ENCODE data around the gene ABR.
"Not testable (repeated sequence)": the region's sequence is repeated elsewhere in the genome, so short reads cannot be mapped to it uniquely, and the experiment has no call there.

ABR gene

DNA sequence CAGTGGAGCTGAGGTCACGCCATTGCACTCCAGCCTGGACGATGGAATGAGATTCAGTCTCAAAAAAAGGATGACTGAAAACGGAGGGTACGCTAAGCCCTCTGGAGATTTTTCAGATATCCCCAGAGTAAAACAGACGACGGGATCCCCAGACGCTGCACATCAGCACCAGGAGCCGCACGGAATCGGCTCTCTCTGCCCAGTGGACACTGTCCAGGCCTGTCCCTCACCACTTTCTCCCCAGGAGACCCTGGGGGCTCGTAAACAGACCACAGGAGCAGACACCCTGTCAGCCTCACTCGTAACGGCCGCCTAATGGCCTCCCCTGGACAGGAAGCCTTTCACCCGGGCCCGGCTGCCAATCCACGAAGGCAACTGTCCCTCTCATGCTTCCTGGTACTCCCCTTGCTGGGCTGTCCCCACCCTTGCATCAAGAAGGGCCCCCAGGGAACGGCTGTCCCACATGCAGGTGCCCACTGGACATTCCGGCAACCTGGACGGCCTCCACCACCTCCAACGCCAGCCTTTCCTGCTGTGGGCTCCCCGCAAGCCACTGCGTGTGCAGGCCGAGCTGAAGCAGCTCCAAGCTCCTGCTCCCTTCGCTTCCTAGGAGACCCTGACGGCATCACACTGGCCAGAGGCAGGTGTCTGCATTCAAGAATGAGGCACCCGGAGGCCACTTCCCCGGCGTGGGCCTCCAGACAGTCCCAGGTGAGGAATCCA, 108.5 kb downstream of the ABR start:
- DNase-seq (ENCODE audit: low read depth), result no peak

DNA sequence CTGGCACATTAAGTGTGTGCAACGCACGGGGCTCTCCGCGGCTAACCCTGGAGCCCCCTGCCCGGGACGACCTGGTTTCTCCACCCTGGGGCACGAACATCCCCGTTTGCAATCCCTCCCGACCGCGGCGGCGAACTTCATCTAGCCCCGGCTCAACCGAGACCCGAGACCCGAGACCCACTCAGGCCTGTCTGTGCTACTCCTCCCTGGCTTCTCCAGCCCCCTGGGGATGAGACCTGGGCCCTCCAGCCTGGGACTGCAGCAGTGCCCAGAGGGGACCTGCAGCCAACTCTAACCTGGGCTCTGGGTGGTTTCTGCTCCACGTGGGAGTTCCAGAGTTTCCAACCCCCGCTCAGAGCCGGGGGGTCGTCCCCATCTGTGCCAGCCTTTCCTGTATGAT, 109.4 kb downstream of the ABR start:
- no peak for DNase-seq (ENCODE audit: low read depth)

DNA sequence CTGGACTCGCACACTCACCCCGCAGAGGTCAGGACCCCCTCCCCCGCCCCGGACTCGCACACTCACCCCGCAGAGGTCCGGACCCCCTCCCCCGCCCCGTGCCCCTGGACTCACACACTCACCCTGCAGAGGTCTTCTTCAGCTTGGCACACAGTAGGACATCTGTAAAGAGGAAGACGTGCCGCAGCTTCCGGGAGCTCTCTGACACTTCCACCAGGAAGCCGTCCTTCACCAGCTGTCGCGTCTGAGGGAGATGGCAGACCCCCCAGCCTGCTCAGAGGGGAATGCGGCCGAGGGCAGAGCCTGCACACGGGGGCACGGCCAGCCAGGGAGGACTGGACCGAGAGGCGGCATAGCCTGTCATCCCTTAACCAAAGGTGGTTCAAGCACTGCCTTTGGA, 109.9 kb downstream of the ABR start:
- DNase-seq (ENCODE audit: low read depth), result no peak

DNA sequence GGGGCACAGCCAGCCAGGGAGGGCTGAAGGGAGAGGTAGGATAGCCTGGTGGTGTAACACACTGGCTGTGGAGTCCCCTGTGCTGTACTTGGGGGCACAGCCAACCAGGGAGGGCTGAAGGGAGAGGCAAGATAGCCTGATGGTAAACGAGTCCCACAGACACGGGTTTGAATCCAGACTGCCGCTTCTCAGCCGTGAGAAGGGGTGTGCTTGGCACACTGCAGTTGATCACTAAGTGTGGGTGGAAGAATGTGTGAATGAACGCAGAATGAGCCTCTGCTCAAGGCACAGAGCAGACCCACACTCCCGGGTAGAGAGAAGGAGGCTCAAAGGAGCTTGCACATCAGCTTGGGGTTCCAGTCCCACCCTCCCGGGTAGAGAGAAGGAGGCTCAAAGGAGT, 111.4 kb downstream of the ABR start:
- DNase-seq (ENCODE audit: low read depth), result no peak

DNA sequence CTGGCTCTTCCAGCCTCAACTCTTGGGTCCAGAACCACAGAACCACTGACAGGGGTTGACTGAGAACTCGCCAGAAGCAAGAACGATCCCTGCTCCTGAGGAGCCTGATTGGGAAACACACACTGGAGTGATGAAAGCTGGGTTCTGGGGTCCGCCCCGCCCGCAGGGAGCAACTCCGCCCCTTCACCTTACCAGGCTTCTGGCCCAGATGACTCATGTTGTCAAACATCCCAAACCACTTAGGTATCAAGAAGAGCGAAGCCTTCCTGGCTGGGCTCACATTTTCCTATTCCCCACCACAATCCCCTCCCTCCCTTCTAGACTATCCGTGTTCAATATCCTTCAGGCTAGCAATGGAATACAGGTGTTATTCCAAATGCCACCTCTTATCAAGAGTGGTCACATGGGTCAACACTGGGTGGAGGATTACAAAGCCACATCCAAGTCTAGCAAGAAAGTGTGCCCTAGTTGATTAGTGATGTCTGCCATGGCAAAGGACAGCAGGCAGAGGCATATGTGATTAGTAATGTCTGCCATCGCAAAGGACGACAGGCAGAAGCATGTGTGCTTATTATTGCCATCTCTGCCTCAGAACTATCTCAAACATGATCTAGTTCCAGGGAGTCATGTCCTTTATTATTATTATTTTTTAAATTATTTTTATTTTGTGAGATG, 112.4 kb downstream of the ABR start:
- no peak for DNase-seq (ENCODE audit: low read depth)

GRCh38 chr17:1065416-1065815, 114.4 kb downstream of the ABR start:
- not testable (repeated sequence) for DNase-seq (ENCODE audit: low read depth)

GRCh38 chr17:1060991-1061390, 118.8 kb downstream of the ABR start:
- peak; percentile 94 for DNase-seq (ENCODE audit: low read depth)

- DNase-seq (ENCODE audit: low read depth), result no peak
Observed at GRCh38 chr17:1059131-1059795, 120.5 kb downstream of the ABR start.

DNA sequence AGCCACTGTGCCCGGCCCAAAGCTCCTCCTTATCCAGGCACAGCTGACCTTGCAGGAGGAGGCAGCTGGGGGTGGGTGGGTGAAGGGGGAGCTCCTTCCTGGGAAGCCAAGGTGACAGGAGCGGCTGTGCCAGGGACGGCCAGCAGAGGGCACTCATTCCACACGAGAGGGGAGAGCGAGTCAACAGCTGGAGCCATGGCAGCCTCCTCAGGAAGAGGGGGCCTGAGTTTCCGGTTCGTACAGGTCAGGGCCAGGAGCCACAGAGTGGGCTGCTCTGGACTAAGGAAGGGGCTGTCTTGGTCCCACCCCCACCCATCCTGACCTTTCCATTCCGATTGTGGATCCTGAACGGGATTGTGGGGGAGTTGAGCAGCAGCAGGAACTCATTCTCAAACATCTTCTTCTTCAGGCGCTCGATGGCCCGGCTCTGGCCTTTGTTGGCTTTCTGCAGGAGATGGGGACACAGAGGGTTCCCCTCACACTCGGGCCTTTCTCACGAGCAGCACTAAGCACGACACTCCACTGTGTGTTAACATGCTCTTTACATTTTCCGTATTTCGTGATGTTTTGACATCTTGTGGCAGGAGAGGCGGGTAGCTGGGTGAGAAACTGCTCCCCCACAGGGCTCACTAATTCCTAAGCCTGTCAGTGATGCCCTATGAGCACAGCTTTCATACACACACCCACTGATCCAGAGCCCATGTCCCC, 121.2 kb downstream of the ABR start:
- peak; percentile 11 for DNase-seq (ENCODE audit: low read depth)

- DNase-seq (ENCODE audit: low read depth), result no peak
Observed at GRCh38 chr17:1056761-1057160, 123.0 kb downstream of the ABR start.

GRCh38 chr17:1055751-1056645, 123.8 kb downstream of the ABR start:
- peak; percentile 28 for DNase-seq (ENCODE audit: low read depth)

DNA sequence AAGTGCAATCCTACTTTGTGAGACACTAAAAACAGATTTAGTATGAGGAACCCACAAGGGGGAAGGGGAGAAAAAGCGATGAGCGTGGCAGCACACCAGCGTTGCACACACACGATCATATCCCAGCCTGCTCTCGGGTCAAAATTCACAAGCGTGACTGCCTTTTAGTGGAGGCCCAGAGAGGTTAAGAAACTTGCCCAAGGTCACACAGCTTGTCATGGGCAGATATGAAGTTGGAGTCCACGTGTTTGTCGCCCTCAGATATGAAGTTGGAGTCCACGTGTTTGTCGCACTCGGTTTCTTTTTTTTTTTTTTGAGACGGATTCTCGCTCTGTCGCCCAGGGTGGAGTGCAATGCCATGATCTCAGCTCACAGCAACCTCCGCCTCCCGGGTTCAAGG, 124.5 kb downstream of the ABR start:
- no peak for DNase-seq (ENCODE audit: low read depth)

DNA sequence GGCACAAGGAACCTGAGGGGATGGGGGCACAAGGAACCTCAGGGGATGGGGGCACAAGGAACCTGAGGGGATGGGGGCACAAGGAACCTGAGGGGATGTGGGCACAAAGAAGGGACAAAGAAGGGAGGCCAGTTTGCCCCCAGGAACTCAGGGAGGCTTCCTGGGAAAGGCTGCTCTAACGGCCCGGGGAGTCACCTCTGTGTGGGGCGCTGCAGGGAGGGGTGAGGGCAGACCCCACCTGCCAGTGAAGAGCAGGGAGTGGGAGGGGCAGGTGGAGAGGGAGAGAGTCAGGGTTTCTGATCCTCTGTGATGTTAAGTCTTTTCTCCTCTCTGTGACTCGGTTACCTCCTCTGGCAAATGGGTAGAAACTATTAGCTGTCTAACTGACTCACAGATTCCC, 125.1 kb downstream of the ABR start:
- no peak for DNase-seq (ENCODE audit: low read depth)

- DNase-seq (ENCODE audit: low read depth), result no peak
Observed at GRCh38 chr17:1053661-1054360, 126.0 kb downstream of the ABR start.

GRCh38 chr17:1050996-1051925, 128.5 kb downstream of the ABR start:
- DNase-seq (ENCODE audit: low read depth), result no peak

DNA sequence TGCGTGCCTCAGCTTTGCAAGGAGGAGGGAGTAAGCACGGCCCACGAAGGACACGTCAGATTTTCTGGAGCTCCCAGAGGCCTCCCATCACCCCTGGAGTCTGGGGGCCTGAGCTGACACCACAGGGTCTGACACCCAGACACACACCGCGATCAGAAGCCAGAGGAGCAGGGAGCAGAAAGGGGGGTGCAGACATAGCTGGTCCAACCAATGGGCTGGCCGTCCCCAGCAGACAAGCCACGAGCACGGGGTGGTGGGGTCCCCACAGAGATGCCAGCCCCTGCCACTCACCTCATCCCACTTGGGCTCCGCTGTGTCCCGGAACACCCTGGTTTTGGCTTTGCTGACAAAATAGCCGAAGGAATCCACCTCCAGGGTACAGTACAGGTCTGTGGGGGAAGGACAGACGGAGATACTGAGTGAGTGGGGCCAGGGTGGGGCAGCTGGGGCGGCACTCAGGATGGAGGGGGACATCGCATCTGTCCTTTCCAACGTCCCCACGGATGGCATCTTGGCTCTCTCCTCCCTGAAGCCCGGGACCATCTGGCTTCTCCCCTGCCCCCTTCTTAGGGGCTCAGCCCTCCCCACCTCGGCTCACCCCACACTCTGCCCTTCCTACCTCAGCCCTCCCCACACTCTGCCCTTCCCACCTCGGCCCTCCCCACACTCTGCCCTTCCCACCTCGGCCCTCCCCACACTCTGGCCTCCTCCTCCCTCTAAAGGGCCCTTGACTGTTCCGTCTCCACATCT, 129.4 kb downstream of the ABR start:
- no peak for DNase-seq (ENCODE audit: low read depth)

- DNase-seq (ENCODE audit: low read depth), result no peak
Observed at GRCh38 chr17:1049446-1050225, 130.1 kb downstream of the ABR start.

GRCh38 chr17:1048516-1049115, 131.2 kb downstream of the ABR start:
- not testable (repeated sequence) for DNase-seq (ENCODE audit: low read depth)
